NCI-H526 (cell line): ENCODE data around the gene FGD1.

ENCODE experiments used
- DNase-seq, 2 experiments: peaks; one replicate each; lab custom pipeline; 2025; lab: John Stamatoyannopoulos, UW

FGD1 gene

DNA sequence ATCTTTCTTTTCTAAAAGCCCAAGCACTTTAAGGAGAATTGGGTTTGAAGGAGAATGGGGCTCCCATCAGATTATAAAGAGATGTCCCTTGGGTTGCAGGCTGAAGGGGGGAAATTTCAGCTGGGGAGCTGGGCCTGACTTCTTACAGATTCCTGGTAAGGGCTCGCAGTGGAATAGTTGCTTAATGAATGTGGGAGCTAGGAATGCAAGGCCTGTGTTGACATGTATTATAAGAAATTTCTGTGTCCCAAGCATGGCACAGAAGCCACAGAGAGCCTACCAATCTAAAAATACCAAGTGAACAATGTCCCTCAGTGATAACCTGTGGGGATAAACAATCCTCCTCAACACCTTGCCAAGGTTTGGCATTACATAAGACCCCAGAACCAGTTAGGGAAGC is 98.9 kb downstream of the FGD1 start:
- no peak for DNase-seq
